HPDE6-E6E7 (cell line): ENCODE data around the gene COL6A3.
A peak's percentile ranks its signal among the peaks of the same experiment; 100 is the strongest.
"Not testable (repeated sequence)": the region's sequence is repeated elsewhere in the genome, so short reads cannot be mapped to it uniquely, and the experiment has no call there.

Experiments used
- DNase-seq: peaks from one replicate; pipeline ENCODE4 v3.0.0; 2011; ENCODE audit warnings: missing footprints; ENCODE audit errors: extremely low spot score

The COL6A3 gene

GRCh38 chr2:237319086-237319820 lies 94.7 kb downstream of the COL6A3 start:
- no peak for DNase-seq

GRCh38 chr2:237316339-237316738 lies 97.6 kb downstream of the COL6A3 start:
- no peak for DNase-seq

- no peak for DNase-seq
Measured at GRCh38 chr2:237315829-237316225, 98.1 kb downstream of the COL6A3 start.

- DNase-seq, result no peak
Measured at GRCh38 chr2:237315170-237315828, 98.7 kb downstream of the COL6A3 start.

- no peak for DNase-seq
Measured at GRCh38 chr2:237314681-237315080, 99.3 kb downstream of the COL6A3 start.

GRCh38 chr2:237314198-237314597 lies 99.8 kb downstream of the COL6A3 start:
- no peak for DNase-seq

- DNase-seq, result no peak
Measured at GRCh38 chr2:237312021-237312755, 101.8 kb downstream of the COL6A3 start.

- peak; percentile 19 for DNase-seq
Measured at GRCh38 chr2:237310515-237311114, 103.3 kb downstream of the COL6A3 start.

GRCh38 chr2:237309416-237309815 lies 104.5 kb downstream of the COL6A3 start:
- DNase-seq, result no peak

- no peak for DNase-seq
Measured at GRCh38 chr2:237309011-237309410, 105.0 kb downstream of the COL6A3 start.

GRCh38 chr2:237307474-237307873 lies 106.5 kb downstream of the COL6A3 start:
- no peak for DNase-seq

GRCh38 chr2:237306787-237307170 lies 107.2 kb downstream of the COL6A3 start:
- no peak for DNase-seq

- no peak for DNase-seq
Measured at GRCh38 chr2:237306083-237306786, 107.7 kb downstream of the COL6A3 start.

GRCh38 chr2:237305579-237305978 lies 108.4 kb downstream of the COL6A3 start:
- no peak for DNase-seq

- DNase-seq, result peak; percentile 29
Measured at GRCh38 chr2:237304763-237305514, 109.0 kb downstream of the COL6A3 start.

- DNase-seq, result not testable (repeated sequence)
Measured at GRCh38 chr2:237303244-237303643, 110.7 kb downstream of the COL6A3 start.

- DNase-seq, result no peak
Measured at GRCh38 chr2:237301595-237301994, 112.4 kb downstream of the COL6A3 start.

- no peak for DNase-seq
Measured at GRCh38 chr2:237300739-237301138, 113.2 kb downstream of the COL6A3 start.

- peak; percentile 60 for DNase-seq
Measured at GRCh38 chr2:237299906-237300305, 114.1 kb downstream of the COL6A3 start.

GRCh38 chr2:237298151-237299118 lies 115.5 kb downstream of the COL6A3 start:
- peak; percentile 81 for DNase-seq
